Fibroblast of skin of scalp (primary cell): Measurements from ENCODE around the gene TRAF3IP3.
A peak's percentile ranks its signal among the peaks of the same experiment; 100 is the strongest.

Source experiments
- DNase-seq: peaks from one replicate; pipeline ENCODE4 v3.0.0-alpha.2; 2013

TRAF3IP3 gene

DNA sequence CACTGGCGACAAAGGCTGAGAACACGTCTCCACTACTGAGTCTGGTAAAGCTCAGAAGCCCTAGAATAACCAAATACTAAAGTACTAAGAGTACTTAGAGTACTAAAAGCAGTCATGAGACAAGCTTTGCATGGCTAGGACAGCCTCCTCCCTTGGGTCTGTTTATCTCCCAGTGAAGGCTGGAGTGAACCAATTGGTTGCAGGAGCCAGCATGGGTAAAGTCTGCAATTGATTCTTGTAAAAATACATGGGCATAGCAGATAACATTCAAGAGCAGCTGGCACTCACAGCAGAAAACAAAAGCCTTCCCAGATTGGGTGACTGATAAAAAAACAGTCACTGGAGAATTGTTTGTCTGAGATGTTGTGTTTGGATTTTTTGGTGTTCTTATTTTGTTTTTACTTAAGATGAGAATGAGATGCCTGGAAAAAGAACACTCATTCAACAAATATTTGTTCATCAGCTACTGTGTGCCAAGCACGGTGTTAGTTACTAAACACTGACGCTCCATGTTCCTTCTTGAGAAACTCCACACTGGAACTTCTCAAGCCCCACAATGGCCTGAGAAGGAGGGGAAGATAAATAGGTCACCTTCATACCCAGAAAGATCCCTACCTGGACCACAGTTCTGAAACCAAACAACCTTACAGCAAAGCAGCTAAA is 46.4 kb downstream of the TRAF3IP3 start:
- DNase-seq: no peak

GRCh38 chr1:209802780-209803152 is 46.9 kb downstream of the TRAF3IP3 start:
- no peak for DNase-seq

- DNase-seq: no peak
Observed at GRCh38 chr1:209803568-209803967, 47.7 kb downstream of the TRAF3IP3 start.

DNA sequence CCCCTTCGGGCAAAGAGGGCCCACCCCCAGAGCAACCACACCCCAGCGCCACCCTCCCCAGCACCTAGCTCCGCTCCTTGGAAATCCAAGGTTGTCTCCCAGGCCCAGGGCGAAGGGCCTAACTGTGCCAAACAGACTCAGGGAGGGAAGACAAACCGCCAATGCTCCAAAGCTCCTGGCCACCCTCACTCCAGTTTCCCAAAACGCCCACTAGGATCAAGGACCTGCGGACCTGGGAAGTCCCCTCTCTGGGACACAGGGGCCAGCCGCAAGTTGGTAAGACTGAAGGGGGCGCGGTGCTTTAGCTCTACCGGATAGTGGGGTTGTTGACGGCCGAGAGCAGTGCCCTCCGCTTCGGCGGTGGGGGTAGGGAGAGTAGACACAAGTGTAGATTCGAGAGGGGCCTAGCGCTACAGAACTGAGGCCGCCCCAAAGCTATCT is 49.5 kb downstream of the TRAF3IP3 start:
- no peak for DNase-seq

DNA sequence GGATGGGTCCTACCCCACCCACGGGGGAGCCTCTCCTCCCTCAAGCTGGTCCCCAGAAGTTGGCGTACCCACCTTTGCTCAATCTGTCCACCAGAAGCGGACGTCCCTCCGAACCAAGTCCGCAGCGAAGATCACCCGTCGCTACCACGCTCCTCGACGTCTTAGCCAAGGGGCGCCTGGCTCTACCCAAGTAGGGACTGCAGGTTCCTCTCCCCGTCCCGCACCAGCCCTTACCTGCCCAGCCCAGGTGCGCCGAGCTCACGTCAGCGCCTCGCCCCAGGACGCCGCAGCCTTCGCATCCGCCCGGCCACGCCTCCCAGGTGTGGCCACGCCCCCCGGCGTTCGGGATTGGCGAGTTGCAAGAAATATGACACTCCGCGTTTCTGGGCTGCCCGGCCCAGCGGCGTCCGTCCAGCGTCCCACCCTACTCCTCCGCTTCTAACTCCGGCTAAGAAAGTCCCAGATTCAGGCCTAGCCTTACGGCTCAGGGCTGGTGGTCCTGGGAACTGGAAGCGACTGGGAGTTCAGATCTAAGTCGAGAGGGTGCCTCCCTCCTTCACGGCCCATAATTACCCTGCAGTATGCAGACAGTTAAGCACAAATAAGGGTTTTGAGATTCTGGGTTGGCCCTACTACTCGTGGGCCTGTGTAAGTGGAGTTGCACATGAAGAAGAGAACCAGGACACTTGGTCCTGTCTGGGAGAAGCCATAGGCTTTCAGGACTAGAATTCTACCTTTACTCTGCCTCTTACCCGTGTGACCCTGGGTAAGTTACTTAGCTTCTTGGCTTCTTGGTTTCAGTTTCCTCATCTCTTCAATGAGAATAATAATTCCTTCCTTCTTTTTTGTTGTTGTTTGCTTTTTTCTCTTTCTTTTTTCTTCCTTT is 50.3 kb downstream of the TRAF3IP3 start, which contains the start of gene IRF6:
IRF6 (minus strand) TSS at position 268 of the 886 bp plus-strand sequence. CDS start 4,729 bp downstream, outside the sequence.
- DNase-seq: peak; percentile 65

GRCh38 chr1:209807509-209807908 is 51.7 kb downstream of the TRAF3IP3 start:
- no peak for DNase-seq

GRCh38 chr1:209808059-209808581 is 52.3 kb downstream of the TRAF3IP3 start:
- peak; percentile 90 for DNase-seq

GRCh38 chr1:209809611-209810010 is 53.8 kb downstream of the TRAF3IP3 start:
- DNase-seq: no peak

DNA sequence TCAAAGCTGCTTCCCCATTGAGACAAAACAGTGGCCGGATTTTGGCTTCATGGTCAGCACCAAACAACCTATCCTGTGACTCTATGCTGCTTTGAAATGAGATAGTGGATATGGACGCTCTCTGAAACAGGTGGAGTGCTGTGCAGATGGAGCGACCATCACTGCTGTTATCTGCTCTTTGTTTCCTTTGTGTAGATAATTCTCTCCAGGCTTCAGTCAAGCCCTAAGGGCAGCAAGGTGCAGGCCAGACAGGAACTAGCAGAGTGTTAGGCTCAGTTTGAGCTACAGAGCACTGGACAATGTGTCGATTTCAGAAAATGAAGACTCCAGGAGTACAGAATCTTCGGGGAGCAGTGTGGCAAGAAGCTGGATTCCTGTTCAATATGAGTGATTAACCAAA is 54.9 kb downstream of the TRAF3IP3 start:
- DNase-seq: no peak

DNA sequence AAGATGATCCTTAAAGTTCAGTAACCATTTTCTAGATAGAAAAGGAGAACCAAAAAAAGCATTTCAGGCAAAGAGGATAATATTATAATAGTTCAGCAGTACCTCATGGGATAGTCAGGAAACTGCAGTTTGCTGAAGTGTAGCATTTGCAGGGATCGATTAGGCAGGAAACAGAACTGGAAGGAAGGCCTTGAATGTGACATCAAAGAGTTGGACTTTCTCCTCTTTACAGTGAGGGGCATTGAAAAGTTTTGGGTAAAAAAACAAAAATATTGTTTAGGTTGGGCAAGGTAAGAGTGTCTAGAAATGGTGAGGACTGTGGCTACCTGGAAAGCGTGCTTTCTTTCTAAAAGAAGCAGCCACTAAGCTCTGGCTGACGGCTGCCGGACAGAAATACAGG is 58.0 kb downstream of the TRAF3IP3 start:
- no peak for DNase-seq

DNA sequence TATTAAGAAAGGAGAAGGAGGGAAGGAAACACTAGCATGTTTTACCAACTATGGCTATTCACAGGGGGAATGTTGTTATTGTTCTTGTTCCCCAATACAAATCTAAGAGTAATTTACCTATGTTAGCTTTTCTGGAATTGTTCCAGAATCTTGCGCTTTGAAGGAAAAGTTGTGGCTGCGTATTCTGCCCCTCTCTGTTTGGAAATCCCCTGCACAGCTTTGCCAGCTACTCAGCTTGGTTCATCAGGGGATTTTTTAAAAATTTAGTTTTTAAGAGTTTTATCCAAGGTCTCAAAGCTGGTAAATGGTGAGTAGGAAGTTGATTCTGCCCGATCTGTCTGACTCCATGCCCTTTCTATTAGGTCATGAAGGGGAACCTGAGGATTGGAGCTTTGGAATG is 59.6 kb downstream of the TRAF3IP3 start:
- no peak for DNase-seq

DNA sequence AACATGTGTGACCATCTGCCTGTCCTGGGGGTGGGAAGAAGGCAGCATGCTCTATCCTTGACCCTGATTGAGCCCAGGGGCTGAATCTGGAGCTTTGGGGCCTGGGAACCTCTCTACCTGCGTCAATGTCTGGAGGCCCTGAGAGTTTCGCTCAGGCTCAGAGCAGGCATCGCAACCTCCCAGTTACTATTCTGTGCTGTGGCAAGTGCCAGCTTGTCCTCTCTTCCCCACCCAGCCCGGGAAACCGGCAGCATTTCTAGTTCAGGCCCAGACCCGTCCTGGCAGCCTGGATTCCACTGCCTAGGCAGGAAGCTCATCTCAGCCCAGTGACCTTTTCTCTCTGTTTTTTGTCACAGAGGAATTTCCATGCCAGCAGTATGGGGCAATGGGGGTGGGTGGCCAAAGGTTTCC is 60.1 kb downstream of the TRAF3IP3 start:
- no peak for DNase-seq

- no peak for DNase-seq
Observed at GRCh38 chr1:209816923-209817322, 61.1 kb downstream of the TRAF3IP3 start.

DNA sequence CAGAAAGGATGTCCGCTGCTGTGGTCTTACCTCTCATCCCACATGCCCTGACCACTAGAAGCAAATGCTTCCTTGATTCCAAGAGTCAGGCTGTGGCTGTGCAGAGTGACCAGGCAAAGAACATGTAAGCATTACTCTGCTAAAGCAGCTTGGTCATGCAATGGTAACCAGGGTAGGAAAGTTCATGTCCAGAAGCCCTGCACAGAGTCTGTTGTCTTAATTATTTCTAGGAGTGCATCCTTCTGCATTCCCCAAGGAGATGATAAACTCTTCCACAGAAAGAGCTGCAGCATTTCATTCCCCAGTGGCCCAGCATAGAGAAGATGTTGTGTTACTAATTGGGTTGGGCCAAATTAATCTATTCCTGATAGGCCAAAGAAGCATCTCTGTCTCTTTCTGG is 61.8 kb downstream of the TRAF3IP3 start:
- DNase-seq: no peak

DNA sequence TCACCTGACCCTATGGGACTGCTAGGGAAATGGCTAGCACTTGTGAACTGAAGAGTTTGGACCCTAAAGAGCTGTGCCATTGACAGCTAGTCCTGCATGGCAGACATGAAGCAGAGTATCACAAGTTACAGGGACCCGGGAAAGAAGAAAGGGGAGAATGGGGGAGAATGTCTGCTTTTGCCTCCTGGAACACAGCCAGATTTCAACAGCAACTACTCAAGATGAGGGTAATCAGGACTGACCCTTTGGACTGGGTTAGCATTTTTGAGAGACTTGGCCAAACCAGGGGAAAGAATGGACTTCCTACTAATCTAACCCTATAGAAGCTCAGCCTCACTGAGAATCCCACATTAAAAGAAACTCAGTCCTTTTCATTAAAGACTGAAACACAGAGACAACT is 63.2 kb downstream of the TRAF3IP3 start:
- no peak for DNase-seq

GRCh38 chr1:209820986-209821385 is 65.1 kb downstream of the TRAF3IP3 start:
- DNase-seq: no peak

DNA sequence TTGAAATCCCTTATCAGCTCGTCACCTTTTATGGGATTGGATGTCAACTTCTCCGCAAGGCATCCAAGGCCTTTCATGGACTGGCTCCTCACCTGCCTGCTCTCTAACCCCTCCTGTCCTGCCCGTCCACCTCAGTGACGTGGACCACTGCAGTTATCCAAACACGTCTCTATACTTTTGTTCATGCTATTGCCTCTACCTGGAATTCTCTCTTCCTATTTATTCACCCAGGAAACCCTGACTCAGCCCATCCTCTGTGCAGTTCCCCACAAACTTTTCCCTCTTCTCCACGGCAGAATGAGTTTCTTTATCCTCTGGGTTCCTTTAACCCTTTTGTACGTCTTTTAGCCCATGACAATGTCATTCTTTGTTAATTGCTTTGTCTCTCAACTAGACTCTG is 66.9 kb downstream of the TRAF3IP3 start:
- DNase-seq: no peak

GRCh38 chr1:209823143-209824041 is 67.5 kb downstream of the TRAF3IP3 start:
- peak; percentile 65 for DNase-seq

DNA sequence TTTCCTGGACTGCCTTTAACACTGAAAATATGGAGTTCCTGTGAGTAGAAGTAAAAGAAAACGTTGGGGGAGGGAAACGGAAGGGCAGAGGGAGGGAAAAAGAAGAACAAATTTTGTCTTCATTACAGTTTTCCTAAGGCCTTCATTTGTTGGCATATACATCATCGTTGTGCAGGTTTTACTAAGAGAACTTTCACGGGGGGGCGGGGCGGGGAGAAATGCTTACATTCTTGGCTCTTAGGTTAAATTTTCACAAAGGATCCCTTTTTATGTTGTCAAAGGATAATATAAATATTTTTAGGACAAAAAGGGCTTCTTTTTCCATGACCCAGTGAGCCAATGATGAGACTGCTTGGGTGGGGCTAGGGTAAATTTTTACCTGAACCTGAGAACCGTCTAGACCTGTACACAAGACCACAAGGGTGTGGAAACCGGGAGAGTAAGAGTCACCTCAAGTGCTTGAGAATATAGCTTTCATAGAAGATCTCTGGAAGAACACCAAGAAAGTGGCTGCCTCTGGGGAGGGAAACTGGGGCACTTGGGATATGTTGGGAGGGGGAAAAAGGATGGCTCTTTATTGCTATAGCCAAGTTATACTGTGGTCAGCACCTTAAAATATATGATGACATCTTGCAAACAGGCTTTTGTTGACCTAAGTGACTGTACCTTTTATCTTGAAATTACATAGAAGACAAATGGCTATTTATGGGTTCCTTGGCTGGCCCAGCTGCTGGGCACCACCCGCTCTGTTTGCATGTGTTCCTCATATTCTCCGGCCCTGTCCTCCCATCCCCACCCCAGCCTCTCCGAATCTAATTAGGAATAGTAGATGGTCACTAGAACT is 70.0 kb downstream of the TRAF3IP3 start:
- DNase-seq: no peak

GRCh38 chr1:209827384-209828262 is 71.8 kb downstream of the TRAF3IP3 start, which contains the start of gene UTP25:
UTP25 (plus strand) TSS chr1:209827972; CDS start chr1:209828064, 92 bp downstream.
- DNase-seq: peak; percentile 97
